ENCODE measurements around the gene SUSD3. TPM values are rescaled to one million over a fixed set of nuclear protein-coding genes. Genes with fewer than 3 reads are reported as not detected.
"Not testable (repeated sequence)": the region's sequence is repeated elsewhere in the genome, so short reads cannot be mapped to it uniquely, and the experiment has no call there.

The SUSD3 gene
- total and polyA plus RNA-seq, 10 of the 15 experiments (the other 5 are each of a cell fraction or from before 2014, with no cell fraction given) = 2.5 to 92.0 (median 31.1) TPM

DNA sequence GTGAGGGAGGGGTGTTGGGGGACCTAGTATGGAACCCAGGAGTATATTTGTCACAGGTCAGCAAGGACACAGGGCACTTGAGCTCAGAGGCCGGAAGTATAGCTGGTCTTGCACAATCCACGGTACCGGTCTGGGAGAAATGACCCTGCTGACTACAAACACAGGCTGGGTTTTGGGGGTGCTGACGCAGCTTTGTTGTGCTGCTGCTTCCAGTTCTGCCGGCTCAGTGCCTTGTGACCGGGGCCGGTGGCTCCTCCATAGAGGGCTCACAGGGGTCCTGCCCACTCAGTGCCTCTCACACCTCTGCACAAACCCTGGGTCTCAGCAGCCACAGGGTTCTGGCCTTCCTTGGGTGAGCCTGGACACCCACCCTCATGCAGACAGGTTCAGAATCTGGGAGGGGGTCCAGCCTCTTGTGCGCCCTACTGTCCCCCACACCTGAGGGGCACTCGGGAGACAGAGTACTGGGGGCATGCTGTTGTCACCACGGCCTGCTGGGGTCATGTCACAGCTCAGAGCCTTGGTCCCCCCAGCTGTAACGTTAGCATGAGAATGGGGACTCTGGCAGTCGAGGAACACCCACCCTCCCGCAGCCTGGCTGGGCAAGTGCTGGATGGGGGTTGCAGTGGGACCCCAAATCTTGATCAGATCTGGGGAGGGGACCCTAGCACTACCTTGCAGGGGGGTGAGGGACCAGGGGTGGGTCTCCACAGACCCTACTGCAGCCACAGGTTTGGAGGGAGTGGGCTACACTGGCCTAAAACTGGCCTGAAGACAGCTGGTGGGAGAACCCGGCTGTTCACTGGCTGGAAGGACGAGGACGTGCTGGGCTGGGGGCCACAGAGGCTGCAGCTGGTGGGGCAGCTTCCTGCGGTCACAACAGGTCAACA, 57.8 kb downstream of the SUSD3 start (continued):
- TF ChIP-seq SPI1 (IDR thresholded peaks at IDR 0.05; ENCODE audit: borderline replicate concordance, insufficient read depth, low read depth, low read length) (no peak), MYB (IDR thresholded peaks at IDR 0.05; ENCODE audit: borderline replicate concordance, low read depth, low read length) (no peak), STAT1 (conservative IDR thresholded peaks at IDR 0.05) (no peak)

DNA sequence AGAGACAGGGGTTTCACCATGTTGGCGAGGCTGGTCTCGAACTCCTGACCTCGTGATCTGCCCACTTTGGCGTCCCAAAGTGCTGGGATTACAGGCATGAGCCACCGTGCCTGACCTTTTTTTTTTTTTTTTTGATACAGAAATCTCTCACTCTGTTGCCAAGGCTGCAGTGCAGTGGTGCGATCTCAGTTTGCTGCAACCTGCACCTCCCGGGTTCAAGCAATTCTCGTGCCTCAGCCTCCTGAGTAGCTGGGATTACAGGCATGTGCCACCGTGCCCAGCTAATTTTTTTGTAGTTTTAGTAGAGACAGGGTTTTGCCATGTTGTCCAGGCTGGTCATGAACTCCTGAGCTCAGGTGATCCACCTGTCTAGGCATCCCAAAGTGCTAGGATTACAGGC, 59.0 kb downstream of the SUSD3 start:
- peaks cover 12% of the 10 kb centered on the region for H3K4me1 ChIP-seq (ENCODE audit: control insufficient read depth, insufficient read depth, low read length)
- POLR2A ChIA-PET = interaction anchor here (0.6 kb wide), 1 partner anchor 164 kb away, joined by 3 read pairs; no protein-coding TSS in a partner anchor
- RAD21 ChIA-PET (ENCODE audit: unreplicated experiment); H3K9me3 ChIP-seq (replicated peaks; ENCODE audit: control insufficient read depth, insufficient read depth, low read length); ATAC-seq; H3K27ac ChIP-seq (ENCODE audit: control insufficient read depth, insufficient read depth); BruUV-seq (replicated peaks); H3K36me3 ChIP-seq (ENCODE audit: control insufficient read depth in 2 of 2, insufficient read depth in 2 of 2, low read length in 1 of 2); intact Hi-C loops (cut with micrococcal nuclease; ENCODE audit: unreplicated experiment); H3K9ac ChIP-seq (ENCODE audit: control insufficient read depth, insufficient read depth, low read length); H3K4me2 ChIP-seq (ENCODE audit: control insufficient read depth, insufficient read depth); DNase-seq (ENCODE audit: low read depth, low spot score); H3K27me3 ChIP-seq (replicated peaks in 1 of 2; ENCODE audit: control insufficient read depth in 2 of 2, insufficient read depth in 2 of 2, low read length in 1 of 2); FAIRE-seq; H3K79me2 ChIP-seq (ENCODE audit: control insufficient read depth, insufficient read depth, low read length); H4K20me1 ChIP-seq (ENCODE audit: control insufficient read depth, insufficient read depth); in situ Hi-C loops (cut with MboI); H2AFZ ChIP-seq (ENCODE audit: control insufficient read depth, low read depth, low read length); H3K4me3 ChIP-seq: not testable (repeated sequence)
- SMC1A ChIA-PET (ENCODE audit: uncharacterized antibody, unreplicated experiment) = interaction anchor here (0.7 to 1.3 kb wide), 2 partner anchors 53 to 144 kb away, joined by 3 to 5 read pairs; no protein-coding TSS in a partner anchor
- CTCF ChIA-PET = interaction anchor here (0.6 kb wide), 1 partner anchor 442 kb away, joined by 3 read pairs; no protein-coding TSS in a partner anchor
- WGBS (ENCODE audit: insufficient coverage, insufficient replicate concordance, low lambda C conversion rate, missing lambda C conversion rate) = 74% methylated on average over 8 of the region's 9 CpGs
